ENCODE results near the gene TLR7. TPM values are rescaled to one million over a fixed set of nuclear protein-coding genes. Genes with fewer than 3 reads are reported as not detected.

The TLR7 gene
- total and polyA plus RNA-seq, 10 of the 15 experiments (the other 5 are each of a cell fraction or from before 2014, with no cell fraction given), result 12.0 to 44.4 (median 22.6) TPM

DNA sequence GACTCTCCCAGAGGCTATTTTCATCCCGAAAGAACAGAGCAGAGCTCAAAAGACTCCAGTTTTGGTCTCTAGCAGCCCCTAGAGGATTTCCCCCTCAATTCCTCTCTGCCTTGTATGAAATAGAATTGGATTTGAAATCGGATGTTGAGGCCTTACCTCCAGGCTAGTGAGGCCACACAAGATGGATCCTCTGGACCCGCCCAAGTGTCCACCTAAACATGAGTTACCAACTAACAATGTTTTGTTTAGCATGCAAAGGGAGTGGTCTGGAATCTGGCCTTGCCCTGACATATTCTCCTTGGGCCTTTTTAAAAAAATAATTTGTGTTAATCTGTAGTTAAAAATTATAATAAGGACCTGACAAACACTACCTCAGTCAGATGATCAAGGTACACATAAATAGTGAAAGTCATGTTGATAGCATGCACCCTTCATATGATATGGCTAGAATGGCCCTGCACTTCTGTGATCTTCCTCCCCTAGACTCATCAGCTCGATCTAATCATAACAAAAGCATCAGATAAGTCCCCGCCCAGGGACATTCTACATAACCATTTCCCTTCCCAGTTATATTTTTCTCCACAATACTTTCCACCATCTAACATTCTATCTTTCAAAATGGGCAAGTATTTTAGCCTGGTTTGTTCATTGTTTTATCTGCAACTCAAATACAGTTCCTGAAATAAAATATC lies 46.1 kb downstream of the TLR7 start:
- BruUV-seq (replicated peaks), result no TSS peak
- ChIA-PET POLR2A (no interaction called here), RAD21 (ENCODE audit: unreplicated experiment) (no interaction called here), CTCF (interaction anchor here (1.1 kb wide), 1 partner anchor 99 kb away, joined by 4 read pairs; no protein-coding TSS in a partner anchor), SMC1A (ENCODE audit: uncharacterized antibody, unreplicated experiment) (interaction anchor here (0.6 kb wide), 1 partner anchor 73 kb away, joined by 3 read pairs; no protein-coding TSS in a partner anchor)
- Histone ChIP-seq H4K20me1 (ENCODE audit: control insufficient read depth, insufficient read depth) (no peaks in the 10 kb centered on the region), H2AFZ (ENCODE audit: control insufficient read depth, low read depth, low read length) (no peak overlapping the region), H3K9me3 (replicated peaks; ENCODE audit: control insufficient read depth, insufficient read depth, low read length) (no peaks in the 10 kb centered on the region), H3K79me2 (ENCODE audit: control insufficient read depth, insufficient read depth, low read length) (no peaks in the 10 kb centered on the region), H3K27me3 (replicated peaks in 1 of 2; ENCODE audit: control insufficient read depth in 2 of 2, insufficient read depth in 2 of 2, low read length in 1 of 2) (no peaks in the 10 kb centered on the region), H3K4me2 (ENCODE audit: control insufficient read depth, insufficient read depth) (no peak overlapping the region), H3K9ac (ENCODE audit: control insufficient read depth, insufficient read depth, low read length) (no peak overlapping the region), H3K4me3 (no peak overlapping the region), H3K4me1 (ENCODE audit: control insufficient read depth, insufficient read depth, low read length) (no peaks in the 10 kb centered on the region), H3K36me3 (ENCODE audit: control insufficient read depth in 2 of 2, insufficient read depth in 2 of 2, low read length in 1 of 2) (no peaks in the 10 kb centered on the region), H3K27ac (ENCODE audit: control insufficient read depth, insufficient read depth) (no peak overlapping the region)
- TF ChIP-seq POLR2AphosphoS5 (IDR thresholded peaks at IDR 0.05; ENCODE audit: low read length), result no peak
- TF ChIP-seq YY1 (IDR thresholded peaks at IDR 0.05; ENCODE audit: low read depth, low read length), result no peak
- no peak for TF ChIP-seq WRNIP1 (IDR thresholded peaks at IDR 0.05; ENCODE audit: borderline replicate concordance, low read depth, low read length)
- no peak for TF ChIP-seq ZNF384 (IDR thresholded peaks at IDR 0.05; ENCODE audit: borderline replicate concordance, low read depth, low read length)
- TF ChIP-seq HDGF (IDR thresholded peaks at IDR 0.05), result no peak
- no peak for TF ChIP-seq ZNF622 (IDR thresholded peaks at IDR 0.05)
- no peak for TF ChIP-seq SMARCA5 (IDR thresholded peaks at IDR 0.05)
- TF ChIP-seq MXI1 (IDR thresholded peaks at IDR 0.05; ENCODE audit: low read depth, low read length), result no peak
- no peak for TF ChIP-seq ELK1 (IDR thresholded peaks at IDR 0.05; ENCODE audit: low read depth, low read length)
- no peak for TF ChIP-seq NR2C1 (IDR thresholded peaks at IDR 0.05)
- TF ChIP-seq KLF5 (IDR thresholded peaks at IDR 0.05; ENCODE audit: partially characterized antibody), result no peak
- TF ChIP-seq, protein P1, sequence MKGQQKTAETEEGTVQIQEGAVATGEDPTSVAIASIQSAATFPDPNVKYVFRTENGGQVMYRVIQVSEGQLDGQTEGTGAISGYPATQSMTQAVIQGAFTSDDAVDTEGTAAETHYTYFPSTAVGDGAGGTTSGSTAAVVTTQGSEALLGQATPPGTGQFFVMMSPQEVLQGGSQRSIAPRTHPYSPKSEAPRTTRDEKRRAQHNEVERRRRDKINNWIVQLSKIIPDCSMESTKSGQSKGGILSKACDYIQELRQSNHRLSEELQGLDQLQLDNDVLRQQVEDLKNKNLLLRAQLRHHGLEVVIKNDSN (IDR thresholded peaks at IDR 0.05; ENCODE audit: borderline replicate concordance, extremely low read length, insufficient read depth, low read depth, low read length), result no peak
- no peak for TF ChIP-seq SMAD1 (IDR thresholded peaks at IDR 0.05; ENCODE audit: low read depth, partially characterized antibody)
- TF ChIP-seq, protein P2, sequence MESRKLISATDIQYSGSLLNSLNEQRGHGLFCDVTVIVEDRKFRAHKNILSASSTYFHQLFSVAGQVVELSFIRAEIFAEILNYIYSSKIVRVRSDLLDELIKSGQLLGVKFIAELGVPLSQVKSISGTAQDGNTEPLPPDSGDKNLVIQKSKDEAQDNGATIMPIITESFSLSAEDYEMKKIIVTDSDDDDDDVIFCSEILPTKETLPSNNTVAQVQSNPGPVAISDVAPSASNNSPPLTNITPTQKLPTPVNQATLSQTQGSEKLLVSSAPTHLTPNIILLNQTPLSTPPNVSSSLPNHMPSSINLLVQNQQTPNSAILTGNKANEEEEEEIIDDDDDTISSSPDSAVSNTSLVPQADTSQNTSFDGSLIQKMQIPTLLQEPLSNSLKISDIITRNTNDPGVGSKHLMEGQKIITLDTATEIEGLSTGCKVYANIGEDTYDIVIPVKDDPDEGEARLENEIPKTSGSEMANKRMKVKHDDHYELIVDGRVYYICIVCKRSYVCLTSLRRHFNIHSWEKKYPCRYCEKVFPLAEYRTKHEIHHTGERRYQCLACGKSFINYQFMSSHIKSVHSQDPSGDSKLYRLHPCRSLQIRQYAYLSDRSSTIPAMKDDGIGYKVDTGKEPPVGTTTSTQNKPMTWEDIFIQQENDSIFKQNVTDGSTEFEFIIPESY (IDR thresholded peaks at IDR 0.05), result no peak
- no peak for TF ChIP-seq NR2C2 (IDR thresholded peaks at IDR 0.05; ENCODE audit: borderline replicate concordance, control insufficient read depth, insufficient read length, low read depth)
- no peak for TF ChIP-seq E4F1 (IDR thresholded peaks at IDR 0.05; ENCODE audit: borderline replicate concordance, partially characterized antibody)
- no peak for TF ChIP-seq ETV6 (conservative IDR thresholded peaks at IDR 0.05 in 1 of 2, IDR thresholded peaks at IDR 0.05 in 1 of 2; ENCODE audit: borderline replicate concordance in 1 of 2, low read depth in 1 of 2)
- TF ChIP-seq NFXL1 (IDR thresholded peaks at IDR 0.05; ENCODE audit: borderline replicate concordance), result no peak
- ATAC-seq (no peak), FAIRE-seq (no peak), DNase-seq (ENCODE audit: low read depth, low spot score) (no peak)
- intact Hi-C loops (cut with micrococcal nuclease; ENCODE audit: unreplicated experiment), result no loop called here
- in situ Hi-C loops (cut with MboI), result loop anchor here (25.0 kb wide), 1 partner anchor 826 kb away; no protein-coding TSS in a partner anchor
- 28% methylated on average over 5 of the region's 5 CpGs for WGBS (ENCODE audit: insufficient coverage, insufficient replicate concordance, low lambda C conversion rate, missing lambda C conversion rate)

Measured in GM12878 (cell line).